Immature natural killer cell (primary cell): Measurements from ENCODE around the gene EFNA5. TPM values are rescaled to one million over a fixed set of nuclear protein-coding genes. Genes with fewer than 3 reads are reported as not detected.
A peak's percentile ranks its signal among the peaks of the same experiment; 100 is the strongest.
"Not testable (repeated sequence)": the region's sequence is repeated elsewhere in the genome, so short reads cannot be mapped to it uniquely, and the experiment has no call there.

Source experiments
- DNase-seq, 3 donors: peaks; one replicate each; pipeline ENCODE4 v3.0.0; 2022; ENCODE audit warnings: mixed read lengths in 1 of 3
- H3K27ac Mint-ChIP-seq, 6 donors: one replicate each; pipeline ENCODE4 v1.8.0; 2020; ENCODE audit warnings: mixed read lengths in 6 of 6, mild to moderate bottlenecking in 5 of 6, inconsistent platforms in 4 of 6, moderate library complexity in 3 of 6
- H3K27me3 Mint-ChIP-seq, 3 donors: one replicate each; pipeline ENCODE4 v1.8.0; 2020 to 2021; ENCODE audit warnings: low read depth in 3 of 3, mild to moderate bottlenecking in 3 of 3, mixed read lengths in 3 of 3, moderate library complexity in 3 of 3, inconsistent platforms in 1 of 3
- H3K36me3 Mint-ChIP-seq, 3 donors: one replicate each; pipeline ENCODE4 v1.8.0; 2020; ENCODE audit warnings: mixed read lengths in 3 of 3, inconsistent platforms in 2 of 3, mild to moderate bottlenecking in 2 of 3
- H3K4me1 Mint-ChIP-seq, 2 donors: one replicate each; pipeline ENCODE4 v1.8.0; 2020; ENCODE audit warnings: inconsistent platforms in 2 of 2, mild to moderate bottlenecking in 2 of 2, mixed read lengths in 2 of 2, moderate library complexity in 1 of 2
- H3K4me3 Mint-ChIP-seq, 5 donors: one replicate each; pipeline ENCODE4 v1.8.0; 2020; ENCODE audit warnings: mild to moderate bottlenecking in 5 of 5, mixed read lengths in 5 of 5, inconsistent platforms in 3 of 5, moderate library complexity in 3 of 5
- H3K9me3 Mint-ChIP-seq, 6 donors: one replicate each; pipeline ENCODE4 v1.8.0; 2020; ENCODE audit warnings: mild to moderate bottlenecking in 6 of 6, mixed read lengths in 6 of 6, inconsistent platforms in 4 of 6, moderate library complexity in 3 of 6
- polyA plus RNA-seq, 3 donors: library from polyadenylated mRNA; unstranded; fragments of 300-500 nt; fragmentation: Illumina TruSeq; gene quantifications; one replicate each; pipeline ENCODE4 v1.2.3, GENCODE V29; 2021

EFNA5 gene
- polyA plus RNA-seq, 3 donors from 2014 or later, result 0.73 to 2.6 (median 1.7) TPM

- DNase-seq, result no peak
- Mint-ChIP-seq H3K9me3 (no peaks in the 10 kb centered on the region), H3K4me1 (peaks cover 45 to 51% of the 10 kb centered on the region in 2 donors), H3K36me3 (peaks cover 0 to 4% (median 0%) of the 10 kb centered on the region in 3 donors), H3K4me3 (no peak overlapping the region), H3K27me3 (peaks cover 0 to 6% (median 0%) of the 10 kb centered on the region in 3 donors), H3K27ac (peak overlapping the region in 3 of 6 donors; percentile 34 to 60 (median 39))
Measured at GRCh38 chr5:107457138-107457537, 213.6 kb downstream of the EFNA5 start.

DNA sequence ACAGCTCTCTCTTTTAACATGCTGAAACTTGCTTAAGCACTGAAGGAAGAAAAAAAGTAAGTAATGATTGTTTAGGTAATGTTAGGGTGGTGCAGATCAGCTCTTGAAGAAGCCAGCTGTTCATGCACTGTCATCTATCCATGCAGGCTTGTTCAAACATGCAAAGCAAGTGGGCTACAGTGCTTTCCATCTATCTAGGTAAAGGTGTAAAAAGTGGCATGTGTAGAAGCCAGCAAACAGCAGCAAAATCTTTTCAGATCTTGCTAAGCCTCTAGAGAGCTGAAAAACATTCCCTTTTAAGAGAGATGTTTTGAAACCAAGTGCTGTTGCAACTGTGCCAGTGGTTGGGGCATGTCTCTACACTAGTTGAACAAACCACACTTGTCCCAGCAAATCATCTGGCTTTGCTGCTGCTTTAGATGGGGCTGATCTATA is 214.4 kb downstream of the EFNA5 start:
- peak overlapping the region in 1 of 5 donors; percentile 22 for H3K4me3 Mint-ChIP-seq
- DNase-seq, result no peak
- H3K9me3 Mint-ChIP-seq, result no peaks in the 10 kb centered on the region
- H3K27ac Mint-ChIP-seq, result peak overlapping the region in 5 of 6 donors; percentile 11 to 67 (median 37)
- H3K27me3 Mint-ChIP-seq, result peaks cover 0 to 6% (median 2%) of the 10 kb centered on the region in 3 donors
- H3K36me3 Mint-ChIP-seq, result peaks cover 0 to 4% (median 0%) of the 10 kb centered on the region in 3 donors
- peaks cover 40 to 46% of the 10 kb centered on the region in 2 donors for H3K4me1 Mint-ChIP-seq

GRCh38 chr5:107455111-107455544 is 215.6 kb downstream of the EFNA5 start:
- H3K27me3 Mint-ChIP-seq, result peaks cover 0 to 6% (median 2%) of the 10 kb centered on the region in 3 donors
- peaks cover 0 to 4% (median 0%) of the 10 kb centered on the region in 3 donors for H3K36me3 Mint-ChIP-seq
- DNase-seq, result no peak
- H3K4me3 Mint-ChIP-seq, result no peak overlapping the region
- H3K27ac Mint-ChIP-seq, result peak overlapping the region in 3 of 6 donors; percentile 31 to 67 (median 59)
- peaks cover 29 to 39% of the 10 kb centered on the region in 2 donors for H3K4me1 Mint-ChIP-seq
- no peaks in the 10 kb centered on the region for H3K9me3 Mint-ChIP-seq

- Mint-ChIP-seq H3K4me1 (peaks cover 41 to 51% of the 10 kb centered on the region in 2 donors), H3K27ac (peak overlapping the region in 2 of 6 donors; percentile 1 to 46)
- H3K9me3 Mint-ChIP-seq, DNase-seq, H3K27me3 Mint-ChIP-seq, H3K36me3 Mint-ChIP-seq, H3K4me3 Mint-ChIP-seq: not testable (repeated sequence)
Measured at GRCh38 chr5:107451827-107452226, 218.9 kb downstream of the EFNA5 start.

GRCh38 chr5:107451028-107451427 is 219.7 kb downstream of the EFNA5 start:
- Mint-ChIP-seq H3K4me3 (no peak overlapping the region), H3K9me3 (no peaks in the 10 kb centered on the region), H3K4me1 (peaks cover 33 to 43% of the 10 kb centered on the region in 2 donors), H3K27me3 (peaks cover 0 to 2% (median 2%) of the 10 kb centered on the region in 3 donors), H3K36me3 (peaks cover 0 to 4% (median 0%) of the 10 kb centered on the region in 3 donors), H3K27ac (no peak overlapping the region)
- no peak for DNase-seq

DNA sequence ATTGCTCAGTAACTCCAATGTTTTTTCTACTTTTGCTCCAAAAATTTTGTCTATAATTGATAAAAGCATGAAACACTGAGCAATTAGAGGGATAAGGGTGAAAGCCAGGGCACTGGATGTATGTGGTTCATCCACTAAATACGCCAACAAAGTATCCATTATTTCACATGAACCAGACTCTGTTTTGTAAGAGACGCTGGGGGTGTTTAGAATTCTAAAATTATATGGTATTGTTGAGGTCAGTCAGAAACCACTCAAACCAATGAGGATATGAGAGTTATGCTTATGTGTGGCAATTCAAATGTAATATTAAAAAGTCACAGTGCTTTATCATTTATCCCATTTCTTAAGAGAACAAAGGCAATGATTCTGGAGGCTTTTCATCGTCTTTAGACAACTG is 220.2 kb downstream of the EFNA5 start:
- Mint-ChIP-seq H3K27me3 (peaks cover 0 to 2% (median 2%) of the 10 kb centered on the region in 3 donors), H3K36me3 (peaks cover 0 to 6% (median 0%) of the 10 kb centered on the region in 3 donors), H3K9me3 (no peaks in the 10 kb centered on the region), H3K4me1 (peaks cover 28 to 39% of the 10 kb centered on the region in 2 donors), H3K27ac (peak overlapping the region in 1 of 6 donors; percentile 74), H3K4me3 (no peak overlapping the region)
- no peak for DNase-seq

DNA sequence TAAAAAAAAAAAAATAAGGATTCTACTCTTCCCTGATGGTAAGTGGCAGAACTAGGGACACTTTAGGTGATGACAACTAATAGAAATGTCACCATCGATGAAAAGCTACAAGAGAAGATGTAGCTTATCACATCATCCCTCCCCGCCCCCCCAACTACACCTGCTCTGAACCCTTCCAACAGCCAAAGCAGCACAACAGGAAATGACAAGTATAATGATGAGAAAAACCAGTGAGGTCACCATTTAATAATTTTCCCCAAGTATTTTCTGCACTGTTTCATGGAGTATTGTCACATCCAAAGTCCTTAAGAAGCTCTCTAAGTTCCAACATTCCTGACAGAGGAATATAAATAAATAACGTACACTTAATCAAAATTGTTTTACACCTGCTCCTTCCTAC is 221.4 kb downstream of the EFNA5 start:
- peaks cover 21 to 30% of the 10 kb centered on the region in 2 donors for H3K4me1 Mint-ChIP-seq

DNA sequence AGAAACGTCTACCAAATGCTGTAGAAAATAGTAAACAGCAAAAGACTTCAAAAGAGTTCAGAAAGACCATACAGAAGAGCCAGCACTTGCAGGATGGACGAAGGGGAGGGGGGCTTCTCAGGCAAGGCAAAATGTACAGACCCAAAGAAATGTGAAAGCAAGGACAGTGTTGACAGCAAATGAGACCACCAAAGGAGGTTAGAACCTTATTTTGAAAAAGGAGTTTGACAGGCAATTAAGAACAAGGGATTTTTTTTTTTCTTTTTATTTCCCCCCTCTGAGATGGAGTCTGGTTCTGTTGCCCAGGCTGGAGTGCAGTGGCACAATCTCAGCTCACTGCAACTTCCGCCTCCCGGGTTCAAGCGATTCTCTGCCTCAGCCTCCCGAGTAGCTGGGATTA is 223.2 kb downstream of the EFNA5 start:
- Mint-ChIP-seq H3K4me3 (no peak overlapping the region), H3K36me3 (peaks cover 0 to 9% (median 3%) of the 10 kb centered on the region in 3 donors), H3K4me1 (peaks cover 19 to 30% of the 10 kb centered on the region in 2 donors), H3K9me3 (no peaks in the 10 kb centered on the region), H3K27ac (peak overlapping the region in 3 of 6 donors; percentile 1 to 79 (median 25)), H3K27me3 (peaks cover 2% of the 10 kb centered on the region in 3 donors)
- DNase-seq, result no peak

More for the DNA sequence above, 221.4 kb downstream of the EFNA5 start:
- Mint-ChIP-seq H3K27ac (no peak overlapping the region), H3K36me3 (peaks cover 0 to 9% (median under 1%) of the 10 kb centered on the region in 3 donors), H3K9me3 (no peaks in the 10 kb centered on the region), H3K4me3 (no peak overlapping the region), H3K27me3 (peaks cover 0 to 2% (median 2%) of the 10 kb centered on the region in 3 donors)
- no peak for DNase-seq

GRCh38 chr5:107446972-107447371 is 223.8 kb downstream of the EFNA5 start:
- Mint-ChIP-seq H3K4me1 (peaks cover 19 to 30% of the 10 kb centered on the region in 2 donors), H3K27me3 (peaks cover 2% of the 10 kb centered on the region in 3 donors)

DNA sequence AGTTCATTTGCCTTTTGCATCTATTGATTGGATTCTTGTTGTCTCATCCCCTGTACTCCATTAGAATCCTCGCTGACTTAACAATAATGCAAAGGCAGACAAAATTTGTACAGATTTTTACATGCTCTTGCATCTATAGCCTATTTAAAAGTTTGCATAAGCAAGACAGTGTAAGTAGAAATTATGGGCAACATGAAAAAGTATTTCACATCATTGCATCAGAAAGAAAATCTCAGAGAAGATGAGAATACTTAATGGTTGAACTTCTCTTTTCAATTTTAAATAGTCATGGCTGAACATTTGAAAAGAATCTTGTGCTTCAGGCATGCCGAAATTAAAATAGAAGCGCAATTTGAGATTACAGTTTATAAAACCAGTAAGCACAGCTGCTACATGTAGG is 226.4 kb downstream of the EFNA5 start:
- H3K4me3 Mint-ChIP-seq, result no peak overlapping the region
- no peak overlapping the region for H3K27ac Mint-ChIP-seq
- no peak for DNase-seq
- H3K9me3 Mint-ChIP-seq, result peaks cover 0 to 2% (median 0%) of the 10 kb centered on the region in 6 donors
- peaks cover 0 to 2% (median 2%) of the 10 kb centered on the region in 3 donors for H3K27me3 Mint-ChIP-seq
- peaks cover 0 to 9% (median 4%) of the 10 kb centered on the region in 3 donors for H3K36me3 Mint-ChIP-seq
- peaks cover 20 to 27% of the 10 kb centered on the region in 2 donors for H3K4me1 Mint-ChIP-seq

More at GRCh38 chr5:107446972-107447371, 223.8 kb downstream of the EFNA5 start:
- H3K4me3 Mint-ChIP-seq, result no peak overlapping the region
- H3K27ac Mint-ChIP-seq, result peak overlapping the region in 3 of 6 donors; percentile 25 to 79 (median 54)
- DNase-seq, result no peak
- H3K9me3 Mint-ChIP-seq, result no peaks in the 10 kb centered on the region
- peaks cover 0 to 9% (median 3%) of the 10 kb centered on the region in 3 donors for H3K36me3 Mint-ChIP-seq

GRCh38 chr5:107443897-107444296 is 226.8 kb downstream of the EFNA5 start:
- peaks cover 0 to 5% (median 0%) of the 10 kb centered on the region in 6 donors for H3K9me3 Mint-ChIP-seq
- peaks cover 0 to 2% (median 2%) of the 10 kb centered on the region in 3 donors for H3K27me3 Mint-ChIP-seq
- DNase-seq, result no peak
- H3K4me3 Mint-ChIP-seq, result no peak overlapping the region
- H3K4me1 Mint-ChIP-seq, result peaks cover 18 to 27% of the 10 kb centered on the region in 2 donors
- no peak overlapping the region for H3K27ac Mint-ChIP-seq
- peaks cover 0 to 9% (median 8%) of the 10 kb centered on the region in 3 donors for H3K36me3 Mint-ChIP-seq

- DNase-seq, result no peak
- H3K36me3 Mint-ChIP-seq, result peaks cover 0 to 9% (median 6%) of the 10 kb centered on the region in 3 donors
- no peak overlapping the region for H3K4me3 Mint-ChIP-seq
- no peak overlapping the region for H3K27ac Mint-ChIP-seq
- peaks cover 12 to 18% of the 10 kb centered on the region in 2 donors for H3K4me1 Mint-ChIP-seq
- peaks cover 0 to 5% (median 0%) of the 10 kb centered on the region in 6 donors for H3K9me3 Mint-ChIP-seq
- H3K27me3 Mint-ChIP-seq, result peaks cover 0 to 2% (median 0%) of the 10 kb centered on the region in 3 donors
Measured at GRCh38 chr5:107442452-107442851, 228.3 kb downstream of the EFNA5 start.

DNA sequence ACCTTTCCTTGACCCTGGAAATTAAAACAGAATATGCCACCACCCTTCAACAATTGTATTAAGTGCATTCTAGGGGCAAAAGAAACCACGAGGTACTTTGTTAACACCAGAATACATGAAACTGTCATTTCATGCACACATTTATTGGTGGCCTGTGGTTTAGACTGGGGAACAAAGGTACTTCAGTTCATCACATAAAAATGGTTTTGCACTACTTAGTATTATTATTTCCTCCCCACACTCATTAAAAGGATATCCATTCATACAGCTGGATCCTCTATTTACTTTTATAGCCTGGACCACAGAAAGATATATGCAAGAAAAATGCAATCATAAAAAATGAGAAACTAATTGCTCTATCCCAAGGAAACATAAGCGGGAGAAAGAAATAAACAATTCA is 230.9 kb downstream of the EFNA5 start:
- H3K4me3 Mint-ChIP-seq, result no peak overlapping the region
- peaks cover 0 to 2% (median 0%) of the 10 kb centered on the region in 3 donors for H3K27me3 Mint-ChIP-seq
- peaks cover 0 to 5% (median 0%) of the 10 kb centered on the region in 6 donors for H3K9me3 Mint-ChIP-seq
- peaks cover 0 to 9% (median 0%) of the 10 kb centered on the region in 3 donors for H3K36me3 Mint-ChIP-seq
- H3K27ac Mint-ChIP-seq, result peak overlapping the region in 2 of 6 donors; percentile 67 to 77
- H3K4me1 Mint-ChIP-seq, result peaks cover 9 to 14% of the 10 kb centered on the region in 2 donors
- DNase-seq, result no peak

- no peak overlapping the region for H3K4me3 Mint-ChIP-seq
Measured at GRCh38 chr5:107437986-107438510, 232.7 kb downstream of the EFNA5 start.

More at GRCh38 chr5:107437986-107438510, 232.7 kb downstream of the EFNA5 start:
- H3K9me3 Mint-ChIP-seq, result peaks cover 0 to 5% (median 0%) of the 10 kb centered on the region in 6 donors
- peaks cover 0 to 6% (median 0%) of the 10 kb centered on the region in 3 donors for H3K36me3 Mint-ChIP-seq
- H3K27ac Mint-ChIP-seq, result no peak overlapping the region
- no peak for DNase-seq
- H3K4me1 Mint-ChIP-seq, result peaks cover 9 to 14% of the 10 kb centered on the region in 2 donors
- no peaks in the 10 kb centered on the region for H3K27me3 Mint-ChIP-seq
